Measurements from ENCODE around the gene KEL.

KEL gene

GRCh38 chr7:142999793-143000192 lies 37.6 kb upstream of the KEL start:
- Histone ChIP-seq H3K4ac (ENCODE audit: low read length) (no peak overlapping the region), H2BK5ac (ENCODE audit: low read length) (no peak overlapping the region), H3K14ac (ENCODE audit: low read length) (no peak overlapping the region), H4K91ac (ENCODE audit: low read depth, low read length, poor library complexity) (no peak overlapping the region), H3K23ac (ENCODE audit: low read depth, low read length, poor library complexity) (no peak overlapping the region), H2AFZ (ENCODE audit: low read length) (no peak overlapping the region), H3K9me3 (replicated peaks in 1 of 2; ENCODE audit: control insufficient read depth in 2 of 2, insufficient read depth in 1 of 2, low read depth in 1 of 2, low read length in 2 of 2) (peaks cover 0 to 2% of the 10 kb centered on the region in 2 donors), H2AK5ac (ENCODE audit: low read depth, low read length) (no peak overlapping the region), H3K79me1 (ENCODE audit: low read depth, low read length) (no peaks in the 10 kb centered on the region), H3K4me1 (ENCODE audit: control insufficient read depth in 2 of 2, insufficient read depth in 1 of 2, low read depth in 1 of 2, low read length in 2 of 2) (no peaks in the 10 kb centered on the region), H3K36me3 (replicated peaks in 1 of 2; ENCODE audit: control insufficient read depth in 2 of 2, insufficient read depth in 2 of 2, low read length in 2 of 2) (no peaks in the 10 kb centered on the region), H3K4me3 (ENCODE audit: low read length in 2 of 2) (no peak overlapping the region), H3K9ac (ENCODE audit: low read depth, low read length, poor library complexity) (no peak overlapping the region), H3K18ac (ENCODE audit: low read length) (no peak overlapping the region), H2BK12ac (ENCODE audit: low read length) (no peak overlapping the region), H2BK15ac (ENCODE audit: low read length) (no peak overlapping the region), H3K27me3 (ENCODE audit: control insufficient read depth in 3 of 3, insufficient read depth in 3 of 3, low read depth in 1 of 3, low read length in 3 of 3) (no peaks in the 10 kb centered on the region), H3K4me2 (ENCODE audit: insufficient read depth, low read length, poor library complexity, severe bottlenecking) (no peak overlapping the region), H4K8ac (ENCODE audit: low read depth, low read length) (no peak overlapping the region), H3K27ac (replicated peaks; ENCODE audit: low read length) (no peak overlapping the region), H2BK120ac (ENCODE audit: low read depth, low read length) (no peak overlapping the region)
- DNase-seq (ENCODE audit: low spot score) = no peak

DNA sequence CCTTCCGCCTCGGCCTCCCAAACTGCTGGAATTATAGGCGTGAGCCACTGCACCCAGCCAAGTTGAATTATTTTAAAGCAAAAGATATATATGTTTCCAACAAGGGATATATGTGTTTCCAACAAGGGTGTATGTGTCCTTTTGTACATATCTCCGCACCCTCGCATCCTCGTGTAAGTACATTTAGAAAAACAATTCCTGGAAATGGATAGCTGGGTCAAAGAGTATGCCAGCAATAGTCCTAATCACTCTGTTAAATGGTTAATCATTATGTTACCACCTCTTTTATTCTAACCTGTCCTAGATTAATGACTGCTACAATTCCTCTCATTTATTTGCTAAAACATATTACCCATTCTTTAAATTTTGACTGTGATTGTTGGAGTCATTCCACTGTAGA lies 36.8 kb upstream of the KEL start:
- Histone ChIP-seq H2BK12ac (ENCODE audit: low read length) (no peak overlapping the region), H4K8ac (ENCODE audit: low read depth, low read length) (no peak overlapping the region), H3K4me3 (ENCODE audit: low read length in 2 of 2) (no peak overlapping the region), H3K9me3 (replicated peaks in 1 of 2; ENCODE audit: control insufficient read depth in 2 of 2, insufficient read depth in 1 of 2, low read depth in 1 of 2, low read length in 2 of 2) (peaks cover 0 to 2% of the 10 kb centered on the region in 2 donors), H3K14ac (ENCODE audit: low read length) (no peak overlapping the region), H2BK120ac (ENCODE audit: low read depth, low read length) (no peak overlapping the region), H3K18ac (ENCODE audit: low read length) (no peak overlapping the region), H3K23ac (ENCODE audit: low read depth, low read length, poor library complexity) (no peak overlapping the region), H3K4ac (ENCODE audit: low read length) (no peak overlapping the region), H2AFZ (ENCODE audit: low read length) (no peak overlapping the region), H3K27ac (replicated peaks; ENCODE audit: low read length) (no peak overlapping the region), H2BK5ac (ENCODE audit: low read length) (no peak overlapping the region), H4K91ac (ENCODE audit: low read depth, low read length, poor library complexity) (no peak overlapping the region), H3K27me3 (ENCODE audit: control insufficient read depth in 3 of 3, insufficient read depth in 3 of 3, low read depth in 1 of 3, low read length in 3 of 3) (no peaks in the 10 kb centered on the region), H3K9ac (ENCODE audit: low read depth, low read length, poor library complexity) (no peak overlapping the region), H3K4me2 (ENCODE audit: insufficient read depth, low read length, poor library complexity, severe bottlenecking) (no peak overlapping the region), H2AK5ac (ENCODE audit: low read depth, low read length) (no peak overlapping the region), H3K4me1 (ENCODE audit: control insufficient read depth in 2 of 2, insufficient read depth in 1 of 2, low read depth in 1 of 2, low read length in 2 of 2) (no peaks in the 10 kb centered on the region), H3K36me3 (replicated peaks in 1 of 2; ENCODE audit: control insufficient read depth in 2 of 2, insufficient read depth in 2 of 2, low read length in 2 of 2) (no peaks in the 10 kb centered on the region), H2BK15ac (ENCODE audit: low read length) (no peak overlapping the region), H3K79me1 (ENCODE audit: low read depth, low read length) (no peaks in the 10 kb centered on the region)
- no peak for DNase-seq (ENCODE audit: low spot score)
- WGBS, 2 donors (ENCODE audit: extremely low coverage in 2 of 2, insufficient read length in 2 of 2, insufficient replicate concordance in 1 of 2) = no CpG with 5 or more reads among the region's 6 CpGs

DNA sequence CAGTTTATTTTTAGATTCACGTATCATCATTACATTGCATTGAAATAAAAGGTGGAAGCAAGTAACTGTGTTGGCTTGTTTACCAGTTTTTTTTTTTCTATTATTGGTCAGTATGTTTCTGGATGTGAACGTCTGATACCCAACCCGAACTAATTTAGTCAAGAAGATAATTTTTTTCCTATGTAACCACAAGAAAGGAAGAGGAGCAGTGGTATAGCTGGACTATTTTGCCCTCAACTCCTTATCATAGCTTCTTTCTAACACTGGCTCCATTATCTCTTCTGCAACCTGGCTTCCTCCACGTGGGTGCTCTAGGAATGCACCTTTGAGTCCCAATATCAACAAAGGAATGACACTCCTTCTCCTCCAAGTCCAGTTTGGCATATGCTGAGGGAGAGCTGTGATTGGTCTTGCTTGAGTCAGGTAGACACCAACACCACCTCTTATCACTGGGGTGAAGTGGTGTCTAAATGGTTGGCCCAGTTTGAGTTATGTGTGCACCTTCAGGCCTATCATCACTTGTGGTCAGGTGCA lies 35.4 kb upstream of the KEL start:
- Histone ChIP-seq H3K36me3 (replicated peaks in 1 of 2; ENCODE audit: control insufficient read depth in 2 of 2, insufficient read depth in 2 of 2, low read length in 2 of 2) (no peaks in the 10 kb centered on the region), H2BK5ac (ENCODE audit: low read length) (no peak overlapping the region), H3K14ac (ENCODE audit: low read length) (no peak overlapping the region), H2BK120ac (ENCODE audit: low read depth, low read length) (no peak overlapping the region), H3K4me3 (ENCODE audit: low read length in 2 of 2) (no peak overlapping the region), H2AFZ (ENCODE audit: low read length) (no peak overlapping the region), H3K4me2 (ENCODE audit: insufficient read depth, low read length, poor library complexity, severe bottlenecking) (no peak overlapping the region), H3K27me3 (ENCODE audit: control insufficient read depth in 3 of 3, insufficient read depth in 3 of 3, low read depth in 1 of 3, low read length in 3 of 3) (no peaks in the 10 kb centered on the region), H3K23ac (ENCODE audit: low read depth, low read length, poor library complexity) (no peak overlapping the region), H3K27ac (replicated peaks; ENCODE audit: low read length) (no peak overlapping the region), H2BK12ac (ENCODE audit: low read length) (no peak overlapping the region), H3K4ac (ENCODE audit: low read length) (no peak overlapping the region), H3K9ac (ENCODE audit: low read depth, low read length, poor library complexity) (no peak overlapping the region), H4K8ac (ENCODE audit: low read depth, low read length) (no peak overlapping the region), H3K18ac (ENCODE audit: low read length) (no peak overlapping the region), H4K91ac (ENCODE audit: low read depth, low read length, poor library complexity) (no peak overlapping the region), H3K79me1 (ENCODE audit: low read depth, low read length) (no peaks in the 10 kb centered on the region), H2BK15ac (ENCODE audit: low read length) (no peak overlapping the region), H3K9me3 (replicated peaks in 1 of 2; ENCODE audit: control insufficient read depth in 2 of 2, insufficient read depth in 1 of 2, low read depth in 1 of 2, low read length in 2 of 2) (peaks cover 0 to 2% of the 10 kb centered on the region in 2 donors), H2AK5ac (ENCODE audit: low read depth, low read length) (no peak overlapping the region), H3K4me1 (ENCODE audit: control insufficient read depth in 2 of 2, insufficient read depth in 1 of 2, low read depth in 1 of 2, low read length in 2 of 2) (no peaks in the 10 kb centered on the region)
- no peak for DNase-seq (ENCODE audit: low spot score)
- no CpG with 5 or more reads among the region's 4 CpGs for WGBS, 2 donors (ENCODE audit: extremely low coverage in 2 of 2, insufficient read length in 2 of 2, insufficient replicate concordance in 1 of 2)

DNA sequence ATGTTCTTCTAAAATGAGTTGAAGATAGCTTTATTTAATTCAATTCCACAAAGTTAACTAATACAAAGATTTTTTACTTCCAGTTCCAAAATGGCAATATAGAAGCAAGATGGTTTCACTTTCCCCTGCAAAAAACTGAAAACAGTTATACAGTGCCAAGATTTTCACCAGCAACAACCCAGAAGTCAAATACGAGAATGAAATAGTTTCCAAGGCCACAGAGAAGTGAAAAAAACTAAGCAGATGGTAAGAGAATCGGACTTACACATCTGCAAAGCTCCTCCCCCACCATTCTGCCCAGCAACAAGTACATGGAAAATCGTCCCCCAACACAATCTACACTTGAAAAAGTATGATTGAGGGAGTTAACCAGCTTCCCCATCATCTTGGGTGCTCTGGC lies 30.3 kb upstream of the KEL start:
- no peak overlapping the region for H2AFZ ChIP-seq (ENCODE audit: low read length)
- no peak overlapping the region for H3K14ac ChIP-seq (ENCODE audit: low read length)
- H3K79me1 ChIP-seq (ENCODE audit: low read depth, low read length) = no peaks in the 10 kb centered on the region
- no CpG with 5 or more reads among the region's 3 CpGs for WGBS, 2 donors (ENCODE audit: extremely low coverage in 2 of 2, insufficient read length in 2 of 2, insufficient replicate concordance in 1 of 2)
- no peaks in the 10 kb centered on the region for H3K4me1 ChIP-seq (ENCODE audit: control insufficient read depth in 2 of 2, insufficient read depth in 1 of 2, low read depth in 1 of 2, low read length in 2 of 2)
- H2BK5ac ChIP-seq (ENCODE audit: low read length) = no peak overlapping the region
- no peaks in the 10 kb centered on the region for H3K36me3 ChIP-seq (replicated peaks in 1 of 2; ENCODE audit: control insufficient read depth in 2 of 2, insufficient read depth in 2 of 2, low read length in 2 of 2)
- H4K91ac ChIP-seq (ENCODE audit: low read depth, low read length, poor library complexity) = no peak overlapping the region
- H3K9ac ChIP-seq (ENCODE audit: low read depth, low read length, poor library complexity) = no peak overlapping the region
- H2BK12ac ChIP-seq (ENCODE audit: low read length) = no peak overlapping the region
- no peak overlapping the region for H3K27ac ChIP-seq (replicated peaks; ENCODE audit: low read length)
- H2AK5ac ChIP-seq (ENCODE audit: low read depth, low read length) = no peak overlapping the region
- no peaks in the 10 kb centered on the region for H3K27me3 ChIP-seq (ENCODE audit: control insufficient read depth in 3 of 3, insufficient read depth in 3 of 3, low read depth in 1 of 3, low read length in 3 of 3)
- no peak overlapping the region for H2BK15ac ChIP-seq (ENCODE audit: low read length)
- no peak for DNase-seq (ENCODE audit: low spot score)
- H3K4me3 ChIP-seq (ENCODE audit: low read length in 2 of 2) = no peak overlapping the region
- no peak overlapping the region for H4K8ac ChIP-seq (ENCODE audit: low read depth, low read length)
- no peak overlapping the region for H3K4me2 ChIP-seq (ENCODE audit: insufficient read depth, low read length, poor library complexity, severe bottlenecking)
- H3K23ac ChIP-seq (ENCODE audit: low read depth, low read length, poor library complexity) = no peak overlapping the region
- H3K9me3 ChIP-seq (replicated peaks in 1 of 2; ENCODE audit: control insufficient read depth in 2 of 2, insufficient read depth in 1 of 2, low read depth in 1 of 2, low read length in 2 of 2) = no peaks in the 10 kb centered on the region
- H3K4ac ChIP-seq (ENCODE audit: low read length) = no peak overlapping the region
- H3K18ac ChIP-seq (ENCODE audit: low read length) = no peak overlapping the region
- no peak overlapping the region for H2BK120ac ChIP-seq (ENCODE audit: low read depth, low read length)
